Lower leg skin (tissue), 4 donors: Measurements from ENCODE around the gene D2HGDH. TPM values are rescaled to one million over a fixed set of nuclear protein-coding genes. Genes with fewer than 3 reads are reported as not detected.

Experiments
- DNase-seq, 2 donors: peaks; one replicate each; pipeline ENCODE4 v3.0.0-alpha.2; 2019; ENCODE audit warnings: low spot score in 2 of 2
- H3K4me3 ChIP-seq: fragments of 200-600 bp; sonication (generic); 2 replicates; pipeline ENCODE4 v1.5.1; 2017; ENCODE audit warnings: mild to moderate bottlenecking, low read depth; ENCODE audit not compliant: poor library complexity, severe bottlenecking
- CTCF ChIP-seq, 3 donors: fragments of 450-650 bp; IDR thresholded peaks; one replicate each; pipeline ENCODE4 v1.5.1; 2016; ENCODE audit warnings: antibody characterized with exemption in 3 of 3, mild to moderate bottlenecking in 3 of 3, moderate library complexity in 2 of 3
- POLR2A ChIP-seq, 2 donors: fragments of 450-650 bp; IDR thresholded peaks; one replicate each; pipeline ENCODE4 v1.6.1; 2016 to 2017; ENCODE audit warnings: antibody characterized with exemption in 2 of 2, mild to moderate bottlenecking in 1 of 2, moderate library complexity in 1 of 2
- WGBS, 2 donors: methylation state at CpG; one replicate each; pipeline ENCODE4 v1.1.5; 2018; 5-methylcytosine and 5-hydroxymethylcytosine counted together
- intact Hi-C: fragments of 100-400 bp; cut with DNase I; formaldehyde crosslinking; loops from one replicate; pipeline ENCODE4 v1.15.0; 2023; ENCODE audit warnings: low total_unique reads
- total RNA-seq, 4 donors: library from RNA; depleted of rRNA; stranded (reverse); fragments of >200 nt; gene quantifications; one replicate each; pipeline ENCODE4 v1.1.0, GENCODE V29; 2016

Gene D2HGDH
- total RNA-seq, 4 donors from 2014 or later: 34.8 to 65.1 (median 48.2) TPM

DNA sequence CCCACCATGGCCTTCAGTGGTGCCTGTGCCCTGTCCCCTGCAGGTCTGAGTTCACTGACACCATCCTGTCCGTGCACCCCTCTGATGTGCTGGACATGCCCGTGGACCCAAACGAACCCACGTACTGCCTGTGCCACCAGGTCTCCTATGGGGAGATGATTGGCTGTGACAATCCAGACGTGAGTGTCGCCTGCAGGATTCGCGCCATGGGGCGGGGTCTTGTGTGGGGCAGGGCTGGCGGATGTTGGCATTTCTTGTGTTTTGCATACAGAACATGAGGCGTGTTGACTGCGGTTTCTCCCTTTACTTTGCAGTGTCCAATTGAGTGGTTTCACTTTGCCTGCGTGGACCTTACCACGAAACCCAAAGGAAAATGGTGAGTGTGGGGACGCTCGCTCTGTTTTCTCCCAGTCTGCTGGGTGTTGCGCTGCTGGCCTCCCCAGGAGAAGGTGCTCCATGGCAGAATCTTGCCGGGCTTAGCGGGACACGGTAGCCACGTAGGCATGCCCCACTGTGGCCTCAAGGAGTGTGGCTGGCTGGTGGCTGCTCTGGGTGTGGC is 11.5 kb upstream of the D2HGDH start:
- DNase-seq: no peak
- TF ChIP-seq CTCF (IDR thresholded peaks at IDR 0.05): no peak
- no peak for TF ChIP-seq POLR2A (IDR thresholded peaks at IDR 0.05)
- WGBS, 2 donors: 97% methylated on average over 19 to 21 of the region's 21 CpGs
- no peak overlapping the region for H3K4me3 ChIP-seq
- intact Hi-C loops: no loop called here

DNA sequence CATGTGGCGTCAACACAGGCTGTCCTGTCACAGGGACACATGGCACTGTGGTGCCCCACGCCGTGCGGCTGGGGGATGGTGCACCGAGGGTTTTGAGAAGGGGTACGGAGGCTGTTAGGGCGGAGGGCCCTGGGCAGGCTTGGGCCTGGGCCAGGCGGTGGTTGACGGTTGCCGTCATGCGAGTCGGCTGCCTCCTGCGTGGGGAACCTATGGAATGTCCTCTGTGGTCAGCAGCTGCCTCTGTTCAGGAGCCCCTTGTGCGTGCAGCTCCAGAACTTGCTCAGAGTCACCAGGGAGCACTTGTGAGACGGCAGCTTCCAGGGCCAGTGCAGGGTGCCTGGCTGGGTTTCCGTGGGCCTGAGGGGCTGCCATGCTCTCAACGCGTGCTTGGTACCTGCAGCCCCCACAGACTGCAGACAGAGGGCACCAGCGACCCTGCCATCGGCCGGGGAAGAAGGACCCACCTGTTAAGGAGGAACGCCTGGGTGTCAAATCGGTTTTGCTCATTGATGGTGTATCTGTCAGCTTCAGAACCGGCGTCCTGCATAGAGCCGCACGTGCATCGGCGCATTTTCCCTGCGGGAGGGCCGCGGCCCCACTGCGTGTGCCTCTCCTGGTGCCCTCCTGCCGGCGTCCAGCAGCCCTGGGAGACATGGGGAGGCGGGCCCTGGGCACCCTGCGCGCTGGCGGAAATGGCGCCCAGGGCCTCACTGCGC is 10.0 kb upstream of the D2HGDH start:
- DNase-seq: no peak
- TF ChIP-seq CTCF (IDR thresholded peaks at IDR 0.05) (no peak), POLR2A (IDR thresholded peaks at IDR 0.05) (no peak)
- 92 to 95% methylated on average over 40 to 41 of the region's 41 CpGs for WGBS, 2 donors
- intact Hi-C loops: no loop called here
- H3K4me3 ChIP-seq: no peak overlapping the region

GRCh38 chr2:241724975-241725870 is 9.2 kb upstream of the D2HGDH start:
- intact Hi-C loops: no loop called here
- no peak overlapping the region for H3K4me3 ChIP-seq
- no peak for DNase-seq
- TF ChIP-seq POLR2A (IDR thresholded peaks at IDR 0.05) (no peak), CTCF (IDR thresholded peaks at IDR 0.05) (no peak)
- 95 to 96% methylated on average over 70 to 75 of the region's 76 CpGs for WGBS, 2 donors

DNA sequence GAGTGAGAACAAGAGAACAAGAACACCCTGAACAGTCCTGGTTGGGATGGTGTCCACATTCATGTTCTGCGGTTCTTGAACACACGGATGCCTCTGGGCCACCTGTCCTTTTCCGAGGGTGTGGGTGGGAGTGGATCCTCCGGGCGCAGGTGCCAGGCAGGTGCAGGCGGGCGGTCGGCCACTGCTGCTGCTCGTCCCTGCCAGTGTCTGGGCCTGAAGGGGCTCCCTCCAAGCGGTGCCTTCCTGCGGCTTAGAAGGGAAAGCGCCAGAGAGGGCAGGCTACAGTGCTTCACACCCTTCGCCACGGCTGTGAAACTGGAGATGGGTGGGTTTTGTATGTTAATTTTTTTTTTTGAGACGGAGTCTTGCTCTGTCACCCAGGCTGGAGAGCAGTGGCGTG is 8.0 kb upstream of the D2HGDH start:
- intact Hi-C loops: no loop called here
- no peak for DNase-seq
- TF ChIP-seq CTCF (IDR thresholded peaks at IDR 0.05) (no peak), POLR2A (IDR thresholded peaks at IDR 0.05) (no peak)
- H3K4me3 ChIP-seq: no peak overlapping the region
- WGBS, 2 donors: 83 to 90% methylated on average over 16 of the region's 16 CpGs

GRCh38 chr2:241728000-241728399 is 6.4 kb upstream of the D2HGDH start:
- intact Hi-C loops: no loop called here
- WGBS, 2 donors: 82 to 86% methylated on average over 8 of the region's 8 CpGs
- no peak overlapping the region for H3K4me3 ChIP-seq
- DNase-seq: no peak
- no peak for TF ChIP-seq CTCF (IDR thresholded peaks at IDR 0.05)
- no peak for TF ChIP-seq POLR2A (IDR thresholded peaks at IDR 0.05)
